ENCODE data around the gene PARP8.

- TF ChIP-seq CTBP1 (IDR thresholded peaks at IDR 0.05; ENCODE audit: borderline replicate concordance) (no peak), MAX (CRISPR knock-in tag; IDR thresholded peaks at IDR 0.05) (no peak), ZC3H4 (CRISPR knock-in tag; IDR thresholded peaks at IDR 0.05; ENCODE audit: borderline replicate concordance) (no peak), TCF3 (CRISPR knock-in tag; IDR thresholded peaks at IDR 0.05) (no peak), MAFK (IDR thresholded peaks at IDR 0.05; ENCODE audit: low read length) (no peak), JUN (IDR thresholded peaks at IDR 0.05; ENCODE audit: borderline replicate concordance, low read depth, low read length) (no peak), JUN (CRISPR knock-in tag; IDR thresholded peaks at IDR 0.05; ENCODE audit: borderline replicate concordance) (no peak), NR2C2 (CRISPR knock-in tag; IDR thresholded peaks at IDR 0.05) (no peak), NR2C2 (tag; IDR thresholded peaks at IDR 0.05) (no peak), THAP7 (CRISPR knock-in tag; IDR thresholded peaks at IDR 0.05) (no peak), CTCF (IDR thresholded peaks at IDR 0.05 in 2 of 3, conservative IDR thresholded peaks at IDR 0.05 in 1 of 3; ENCODE audit: insufficient read depth in 2 of 3, low read depth in 1 of 3, low read length in 3 of 3) (no peak), RNF219 (CRISPR knock-in tag; IDR thresholded peaks at IDR 0.05) (no peak), SP1 (CRISPR knock-in tag; IDR thresholded peaks at IDR 0.05) (no peak), DNMT1 (IDR thresholded peaks at IDR 0.05) (no peak)
Observed at GRCh38 chr5:50647726-50648125, 18.7 kb upstream of the PARP8 start.
